AG09309 (cell line): ENCODE results near the gene GLRX5.
"Not testable (repeated sequence)": the region's sequence is repeated elsewhere in the genome, so short reads cannot be mapped to it uniquely, and the experiment has no call there.

Experiments
- DNase-seq: peaks from one replicate; pipeline ENCODE4 v3.0.0-alpha.2; 2010; ENCODE audit warnings: low read depth
- H3K4me3 ChIP-seq: 2 replicates; pipeline ENCODE4 v1.5.1; 2011; ENCODE audit warnings: mild to moderate bottlenecking, low read depth, low read length, moderate library complexity; ENCODE audit not compliant: control insufficient read depth
- TF ChIP-seq, protein P1 (sequence below): IDR thresholded peaks from 2 replicates; pipeline ENCODE4 v1.5.1; 2011; ENCODE audit warnings: mild to moderate bottlenecking, low read depth, low read length, inconsistent platforms; ENCODE audit not compliant: insufficient read depth, control insufficient read depth; ENCODE audit errors: missing control alignments

Gene GLRX5

GRCh38 chr14:95564060-95564459, 29.2 kb downstream of the GLRX5 start:
- DNase-seq = no peak
- TF ChIP-seq, protein P1, sequence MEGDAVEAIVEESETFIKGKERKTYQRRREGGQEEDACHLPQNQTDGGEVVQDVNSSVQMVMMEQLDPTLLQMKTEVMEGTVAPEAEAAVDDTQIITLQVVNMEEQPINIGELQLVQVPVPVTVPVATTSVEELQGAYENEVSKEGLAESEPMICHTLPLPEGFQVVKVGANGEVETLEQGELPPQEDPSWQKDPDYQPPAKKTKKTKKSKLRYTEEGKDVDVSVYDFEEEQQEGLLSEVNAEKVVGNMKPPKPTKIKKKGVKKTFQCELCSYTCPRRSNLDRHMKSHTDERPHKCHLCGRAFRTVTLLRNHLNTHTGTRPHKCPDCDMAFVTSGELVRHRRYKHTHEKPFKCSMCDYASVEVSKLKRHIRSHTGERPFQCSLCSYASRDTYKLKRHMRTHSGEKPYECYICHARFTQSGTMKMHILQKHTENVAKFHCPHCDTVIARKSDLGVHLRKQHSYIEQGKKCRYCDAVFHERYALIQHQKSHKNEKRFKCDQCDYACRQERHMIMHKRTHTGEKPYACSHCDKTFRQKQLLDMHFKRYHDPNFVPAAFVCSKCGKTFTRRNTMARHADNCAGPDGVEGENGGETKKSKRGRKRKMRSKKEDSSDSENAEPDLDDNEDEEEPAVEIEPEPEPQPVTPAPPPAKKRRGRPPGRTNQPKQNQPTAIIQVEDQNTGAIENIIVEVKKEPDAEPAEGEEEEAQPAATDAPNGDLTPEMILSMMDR = no peak
- H3K4me3 ChIP-seq = no peak overlapping the region

GRCh38 chr14:95569440-95569839, 34.6 kb downstream of the GLRX5 start:
- H3K4me3 ChIP-seq = no peak overlapping the region
- TF ChIP-seq, protein P1 = no peak
- DNase-seq = no peak

- TF ChIP-seq, protein P1 = no peak
Observed at GRCh38 chr14:95573313-95573712, 38.5 kb downstream of the GLRX5 start.

GRCh38 chr14:95575840-95576473, 41.1 kb downstream of the GLRX5 start:
- TF ChIP-seq, protein P1 = no peak
- DNase-seq = no peak
- no peak overlapping the region for H3K4me3 ChIP-seq

More at GRCh38 chr14:95573313-95573712, 38.5 kb downstream of the GLRX5 start:
- H3K4me3 ChIP-seq = no peak overlapping the region
- DNase-seq = no peak

GRCh38 chr14:95577067-95577800, 42.4 kb downstream of the GLRX5 start:
- H3K4me3 ChIP-seq = no peak overlapping the region
- no peak for DNase-seq
- TF ChIP-seq, protein P1 = no peak

DNA sequence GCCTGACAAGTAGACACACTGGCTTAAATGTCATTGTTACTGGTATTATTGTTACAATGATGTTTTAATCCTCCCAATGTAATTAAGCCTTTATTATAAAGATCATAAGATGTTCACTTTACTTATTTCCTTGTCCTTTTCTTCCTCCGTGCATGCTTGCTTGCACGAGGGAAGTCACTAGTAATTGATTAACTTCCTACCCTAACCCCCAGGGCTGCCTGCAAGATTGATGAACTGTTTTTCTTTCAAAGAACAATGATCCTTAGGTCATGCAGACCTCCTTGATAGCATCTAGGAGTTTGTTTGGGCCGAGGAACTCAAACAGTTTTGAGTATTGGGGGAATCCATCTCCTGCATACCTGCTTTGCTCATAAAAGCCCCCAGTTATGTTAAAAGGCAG, 43.0 kb downstream of the GLRX5 start:
- TF ChIP-seq, protein P1 = no peak
- no peak for DNase-seq
- no peak overlapping the region for H3K4me3 ChIP-seq

DNA sequence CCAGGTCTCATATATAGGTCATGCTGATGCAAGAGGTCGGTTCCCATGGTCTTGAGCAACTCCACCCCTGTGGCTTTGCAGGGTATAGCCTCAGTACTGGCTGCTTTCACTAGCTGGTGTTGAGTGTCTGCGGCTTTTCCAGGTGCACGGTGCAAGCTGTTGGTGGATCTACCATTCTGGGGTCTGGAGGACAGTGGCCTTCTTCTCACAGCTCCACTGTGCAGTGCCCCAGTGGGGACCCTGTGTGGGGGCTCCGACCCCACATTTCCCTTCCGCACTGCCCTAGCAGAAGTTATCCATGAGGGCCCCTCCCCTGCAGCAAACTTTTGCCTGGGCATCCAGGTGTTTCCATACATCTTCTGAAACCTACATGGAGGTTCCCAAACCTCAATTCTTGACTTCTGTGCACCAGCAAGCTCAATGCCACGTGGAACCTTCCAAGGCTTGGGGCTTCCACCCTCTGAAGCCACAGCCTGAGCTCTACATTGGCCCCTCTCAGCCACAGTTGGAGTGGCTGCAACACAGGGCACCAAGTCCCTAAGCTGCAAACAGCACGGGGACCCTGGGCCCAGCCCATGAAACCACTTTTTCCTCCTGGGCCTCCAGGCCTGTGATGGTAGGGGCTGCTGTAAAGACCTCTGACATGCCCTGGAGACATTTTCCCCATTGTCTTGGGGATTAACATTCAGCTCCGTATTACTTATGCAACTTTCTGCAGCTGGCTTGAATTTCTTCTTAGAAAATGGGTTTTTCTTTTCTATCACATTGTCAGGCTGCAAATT, 49.2 kb downstream of the GLRX5 start:
- H3K4me3 ChIP-seq, DNase-seq: not testable (repeated sequence)
